Endothelial cell of umbilical vein (primary cell): ENCODE results near the gene EPN2.

Source experiments
- EZH2 ChIP-seq: IDR thresholded peaks from 2 replicates; pipeline ENCODE4 v1.6.1; 2012; ENCODE audit warnings: borderline replicate concordance, low read depth, mild to moderate bottlenecking, moderate library complexity, low read length, inconsistent platforms; ENCODE audit not compliant: severe bottlenecking
- TF ChIP-seq, protein P1 (sequence below): IDR thresholded peaks from 2 replicates; pipeline ENCODE4 v1.6.1; 2011; ENCODE audit not compliant: insufficient read depth, insufficient read length

DNA sequence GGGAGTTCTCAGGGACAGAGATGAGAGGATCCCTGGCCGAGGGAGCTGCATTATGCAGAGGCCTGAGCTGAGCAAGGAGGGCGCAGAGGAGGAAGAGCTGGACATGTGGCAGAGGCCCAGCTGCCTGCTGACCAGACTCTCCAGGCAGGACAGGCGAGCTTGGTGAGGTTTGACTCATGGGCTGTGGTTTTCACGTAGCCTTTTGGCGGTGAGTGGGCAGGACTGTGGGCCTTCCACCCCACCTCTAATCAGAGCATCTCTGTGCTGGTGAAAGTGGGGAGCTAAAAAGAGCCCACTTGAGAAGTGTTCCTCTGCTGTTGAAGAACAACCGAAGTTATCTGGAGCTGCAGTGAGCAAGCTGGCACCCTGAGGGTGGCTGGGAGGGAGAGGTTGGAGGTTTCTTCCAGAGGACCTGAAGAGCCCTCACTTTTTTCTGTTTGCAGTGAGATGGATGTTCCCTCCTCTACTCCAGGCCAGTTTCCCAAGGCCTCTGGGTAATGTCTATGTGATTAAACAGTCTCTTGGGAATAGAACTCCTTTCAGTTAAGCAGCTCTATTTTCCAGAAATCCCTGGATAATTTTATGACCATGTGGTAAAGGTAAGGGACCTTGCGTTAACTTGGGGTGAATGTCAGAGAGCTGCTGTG lies 11.9 kb downstream of the EPN2 start:
- TF ChIP-seq EZH2, result no peak
- TF ChIP-seq, protein P1, sequence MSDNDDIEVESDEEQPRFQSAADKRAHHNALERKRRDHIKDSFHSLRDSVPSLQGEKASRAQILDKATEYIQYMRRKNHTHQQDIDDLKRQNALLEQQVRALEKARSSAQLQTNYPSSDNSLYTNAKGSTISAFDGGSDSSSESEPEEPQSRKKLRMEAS, result no peak
